Mesendoderm (in vitro differentiated cells): ENCODE measurements around the gene FBN2.

ENCODE experiments used
- DNase-seq: peaks from one replicate; pipeline ENCODE4 v3.0.0; 2013
- H2AK5ac ChIP-seq: 2 replicates; pipeline ENCODE4 v1.6.1; 2013; ENCODE audit warnings: low read length, inconsistent platforms
- H2BK120ac ChIP-seq: 2 replicates; pipeline ENCODE4 v1.6.1; 2013; ENCODE audit warnings: low read depth, mild to moderate bottlenecking, low read length, moderate library complexity, mixed read lengths
- H2BK15ac ChIP-seq: replicated peaks from 2 replicates; pipeline ENCODE4 v1.6.1; 2013; ENCODE audit warnings: low read depth, mild to moderate bottlenecking, moderate library complexity
- H2BK5ac ChIP-seq: 2 replicates; pipeline ENCODE4 v1.6.1; 2013; ENCODE audit warnings: low read length, inconsistent platforms
- H3K18ac ChIP-seq: 2 replicates; pipeline ENCODE4 v1.6.1; 2013; ENCODE audit warnings: mild to moderate bottlenecking, low read length, mixed read lengths
- H3K23ac ChIP-seq: one replicate; pipeline ENCODE4 v1.6.1; 2013; ENCODE audit warnings: low read length
- H3K27ac ChIP-seq: 2 replicates; pipeline ENCODE4 v1.5.1; 2013; ENCODE audit warnings: low read depth, mild to moderate bottlenecking, inconsistent platforms, low read length, moderate library complexity
- H3K27me3 ChIP-seq: 2 replicates; pipeline ENCODE4 v1.6.1; 2013; ENCODE audit warnings: low read length, control low read depth, mild to moderate bottlenecking, inconsistent platforms; ENCODE audit not compliant: insufficient read depth, poor library complexity
- H3K36me3 ChIP-seq: 2 replicates; pipeline ENCODE4 v1.6.1; 2013; ENCODE audit warnings: low read length, inconsistent platforms; ENCODE audit not compliant: control insufficient read depth, insufficient read depth
- H3K4ac ChIP-seq: one replicate; pipeline ENCODE4 v1.6.1; 2013; ENCODE audit warnings: low read depth, mild to moderate bottlenecking, low read length, moderate library complexity
- H3K4me1 ChIP-seq: 2 replicates; pipeline ENCODE4 v1.6.1; 2013; ENCODE audit warnings: low read depth, low read length, inconsistent platforms; ENCODE audit not compliant: control insufficient read depth
- H3K4me2 ChIP-seq: 2 replicates; pipeline ENCODE4 v1.6.1; 2013; ENCODE audit warnings: low read length
- H3K4me3 ChIP-seq: 2 replicates; pipeline ENCODE4 v1.5.1; 2013; ENCODE audit warnings: mild to moderate bottlenecking, low read length
- H3K56ac ChIP-seq: one replicate; pipeline ENCODE4 v1.6.1; 2013; ENCODE audit warnings: low read length
- H3K79me1 ChIP-seq: 2 replicates; pipeline ENCODE4 v1.6.1; 2013; ENCODE audit warnings: low read length, inconsistent platforms
- H3K79me2 ChIP-seq: 2 replicates; pipeline ENCODE4 v1.6.1; 2013; ENCODE audit warnings: mild to moderate bottlenecking, low read length; ENCODE audit not compliant: control insufficient read depth, insufficient read depth
- H3K9ac ChIP-seq: 2 replicates; pipeline ENCODE4 v1.6.1; 2013; ENCODE audit warnings: low read length, inconsistent platforms
- H4K5ac ChIP-seq: one replicate; pipeline ENCODE4 v1.6.1; 2013; ENCODE audit warnings: low read length
- H4K8ac ChIP-seq: one replicate; pipeline ENCODE4 v1.6.1; 2013; ENCODE audit warnings: low read depth, mild to moderate bottlenecking, control low read depth, low read length, moderate library complexity
- WGBS: extraction: QIAGEN DNeasy Blood & Tissue Kit; methylation state at CpG from one replicate; pipeline ENCODE4 v1.1.7; 2013; ENCODE audit warnings: low lambda C conversion rate, missing lambda C conversion rate; ENCODE audit not compliant: insufficient coverage; ENCODE audit errors: extremely low coverage; 5-methylcytosine and 5-hydroxymethylcytosine counted together

The FBN2 gene

DNA sequence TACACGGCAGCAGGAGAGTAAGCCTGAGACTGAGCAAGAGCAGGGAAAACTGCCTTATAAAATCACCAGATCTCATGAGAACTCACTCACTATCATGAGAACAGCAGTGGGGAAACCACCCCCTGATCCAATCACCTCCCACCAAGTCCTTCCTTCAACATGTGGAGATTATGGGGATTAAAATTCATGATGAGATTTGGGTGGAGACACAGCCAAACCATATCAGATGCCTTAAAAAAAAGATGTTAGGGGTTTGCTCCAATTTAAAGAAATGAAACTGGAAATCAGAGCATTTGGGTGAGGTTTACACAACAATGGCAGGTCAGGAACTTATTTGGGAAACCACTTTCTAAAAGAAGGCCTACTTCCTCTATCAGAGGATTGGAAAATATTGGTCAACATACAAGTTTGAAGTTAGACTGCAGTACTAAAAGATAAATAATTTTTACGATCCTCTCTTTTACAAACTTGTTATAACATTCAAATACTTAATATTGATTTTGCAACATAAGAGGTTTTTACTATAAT is 105.1 kb downstream of the FBN2 start:
- Histone ChIP-seq H3K4me2 (no peak overlapping the region), H3K36me3 (no peaks in the 10 kb centered on the region), H2AK5ac (no peak overlapping the region), H3K4ac (no peak overlapping the region), H3K23ac (no peak overlapping the region), H3K18ac (no peak overlapping the region), H3K9ac (no peak overlapping the region), H2BK15ac (no peak overlapping the region), H3K79me1 (peaks cover 3% of the 10 kb centered on the region), H2BK120ac (no peak overlapping the region), H3K4me3 (no peak overlapping the region), H3K27me3 (no peaks in the 10 kb centered on the region), H3K79me2 (no peaks in the 10 kb centered on the region), H3K4me1 (no peaks in the 10 kb centered on the region), H3K27ac (no peak overlapping the region), H2BK5ac (no peak overlapping the region), H3K56ac (no peak overlapping the region), H4K8ac (no peak overlapping the region), H4K5ac (no peak overlapping the region)
- no CpG with 5 or more reads among the region's 2 CpGs for WGBS
- DNase-seq = no peak

DNA sequence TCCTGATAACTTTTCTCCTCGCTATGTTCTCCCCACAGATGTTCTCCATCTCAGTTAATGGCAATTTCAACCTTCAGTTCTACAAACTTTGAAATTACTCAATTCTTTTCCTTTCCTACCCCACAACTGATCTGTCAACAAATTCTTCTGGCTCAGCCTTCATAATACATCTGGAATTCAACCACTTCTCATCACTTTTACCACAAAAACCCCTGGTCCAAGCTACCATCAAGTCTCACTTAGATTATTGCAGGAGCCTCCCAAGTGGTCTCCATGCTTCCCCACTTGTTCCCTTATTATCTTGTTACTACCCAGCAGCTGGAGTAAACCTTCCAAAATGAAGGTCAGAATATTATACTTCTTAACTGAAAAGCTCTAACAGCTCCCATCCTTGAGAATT is 110.1 kb downstream of the FBN2 start:
- Histone ChIP-seq H2BK5ac (no peak overlapping the region), H3K36me3 (peaks cover 2% of the 10 kb centered on the region), H2AK5ac (no peak overlapping the region), H2BK15ac (no peak overlapping the region), H3K27ac (no peak overlapping the region), H4K8ac (no peak overlapping the region), H3K79me2 (no peaks in the 10 kb centered on the region), H3K4me3 (no peak overlapping the region), H3K9ac (no peak overlapping the region), H3K79me1 (peaks cover 2% of the 10 kb centered on the region), H3K56ac (no peak overlapping the region), H2BK120ac (no peak overlapping the region), H3K4ac (no peak overlapping the region), H3K4me2 (no peak overlapping the region), H3K4me1 (no peaks in the 10 kb centered on the region), H3K18ac (no peak overlapping the region), H3K27me3 (no peaks in the 10 kb centered on the region), H3K23ac (no peak overlapping the region), H4K5ac (no peak overlapping the region)
- DNase-seq = no peak
- no CpG with 5 or more reads among the region's 1 CpG for WGBS

DNA sequence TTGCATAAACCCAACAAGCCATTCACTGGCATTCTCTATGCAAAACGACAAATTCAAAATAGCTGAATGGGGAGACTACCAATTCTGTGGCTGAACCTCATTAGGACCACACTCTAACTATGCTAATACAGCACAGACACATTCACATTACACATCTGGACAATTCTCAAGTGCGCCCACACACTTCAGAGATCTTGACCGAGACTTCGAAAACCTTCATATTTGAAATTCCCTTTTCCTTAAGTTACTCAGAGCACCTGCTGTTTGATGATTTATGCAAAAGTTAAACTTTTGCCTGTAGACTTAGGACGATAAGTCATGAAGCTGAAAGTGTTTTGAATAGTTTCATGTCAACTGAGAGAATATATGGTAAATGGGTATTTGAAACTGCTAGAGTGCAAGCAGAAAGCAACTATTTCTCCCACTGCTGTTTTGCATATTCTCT is 111.9 kb downstream of the FBN2 start:
- no peak overlapping the region for H4K5ac ChIP-seq
- WGBS = no CpG with 5 or more reads among the region's 5 CpGs
- H3K4me2 ChIP-seq = no peak overlapping the region
- H3K56ac ChIP-seq = no peak overlapping the region
- no peak overlapping the region for H3K18ac ChIP-seq
- no peak overlapping the region for H3K9ac ChIP-seq
- DNase-seq = no peak
- no peak overlapping the region for H2AK5ac ChIP-seq
- no peak overlapping the region for H2BK120ac ChIP-seq
- no peak overlapping the region for H3K23ac ChIP-seq
- no peak overlapping the region for H3K4ac ChIP-seq
- H3K27me3 ChIP-seq = no peaks in the 10 kb centered on the region
- H3K4me1 ChIP-seq = no peaks in the 10 kb centered on the region
- no peak overlapping the region for H3K4me3 ChIP-seq
- no peak overlapping the region for H3K27ac ChIP-seq
- no peak overlapping the region for H4K8ac ChIP-seq
- no peaks in the 10 kb centered on the region for H3K79me1 ChIP-seq
- H3K79me2 ChIP-seq = no peaks in the 10 kb centered on the region
- peaks cover 2% of the 10 kb centered on the region for H3K36me3 ChIP-seq
- no peak overlapping the region for H2BK15ac ChIP-seq
- H2BK5ac ChIP-seq = no peak overlapping the region

GRCh38 chr5:128424646-128425045 is 113.4 kb downstream of the FBN2 start:
- H3K79me2 ChIP-seq = no peaks in the 10 kb centered on the region
- H2BK5ac ChIP-seq = no peak overlapping the region
- no peak overlapping the region for H2BK120ac ChIP-seq
- H2AK5ac ChIP-seq = no peak overlapping the region
- no peak overlapping the region for H4K5ac ChIP-seq
- H3K79me1 ChIP-seq = no peaks in the 10 kb centered on the region
- H3K4ac ChIP-seq = no peak overlapping the region
- DNase-seq = no peak
- no peak overlapping the region for H3K9ac ChIP-seq
- no peaks in the 10 kb centered on the region for H3K4me1 ChIP-seq
- H3K27ac ChIP-seq = no peak overlapping the region
- no peaks in the 10 kb centered on the region for H3K27me3 ChIP-seq
- no peak overlapping the region for H3K4me3 ChIP-seq
- H3K23ac ChIP-seq = no peak overlapping the region
- H3K56ac ChIP-seq = no peak overlapping the region
- no peak overlapping the region for H4K8ac ChIP-seq
- H3K36me3 ChIP-seq = peaks cover 2% of the 10 kb centered on the region
- no peak overlapping the region for H3K4me2 ChIP-seq
- H3K18ac ChIP-seq = no peak overlapping the region
- H2BK15ac ChIP-seq = no peak overlapping the region

GRCh38 chr5:128422612-128423011 is 115.4 kb downstream of the FBN2 start:
- Histone ChIP-seq H3K4ac (no peak overlapping the region), H3K36me3 (peaks cover 2% of the 10 kb centered on the region), H3K27me3 (no peaks in the 10 kb centered on the region), H2BK15ac (no peak overlapping the region), H3K18ac (no peak overlapping the region), H3K56ac (no peak overlapping the region), H3K4me1 (no peaks in the 10 kb centered on the region), H4K8ac (no peak overlapping the region), H4K5ac (no peak overlapping the region), H3K79me2 (no peaks in the 10 kb centered on the region), H2BK5ac (no peak overlapping the region), H2BK120ac (no peak overlapping the region), H3K4me2 (no peak overlapping the region), H3K9ac (no peak overlapping the region), H3K27ac (no peak overlapping the region), H3K4me3 (no peak overlapping the region), H3K79me1 (no peaks in the 10 kb centered on the region), H3K23ac (no peak overlapping the region), H2AK5ac (no peak overlapping the region)
- no peak for DNase-seq

DNA sequence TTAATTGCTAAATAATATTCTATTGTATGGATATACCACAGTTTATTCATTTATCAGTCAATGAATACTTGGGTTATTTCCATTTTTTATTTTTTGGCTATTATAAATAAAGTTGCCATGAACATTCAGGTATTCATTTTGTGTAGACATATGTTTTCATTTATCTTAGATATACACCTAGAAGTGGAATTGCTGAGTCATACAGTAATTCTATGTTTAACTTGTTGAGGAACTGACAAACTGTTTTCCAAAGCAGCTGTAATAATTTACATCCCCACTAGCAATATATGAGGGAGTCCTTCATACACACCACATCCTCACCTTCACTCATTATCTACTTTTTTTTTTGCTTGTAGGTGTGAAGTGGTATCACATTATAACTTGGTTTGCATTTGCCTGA is 123.6 kb downstream of the FBN2 start:
- Histone ChIP-seq H2BK120ac (no peak overlapping the region), H3K79me2 (no peaks in the 10 kb centered on the region), H3K4me2 (no peak overlapping the region), H3K56ac (no peak overlapping the region), H3K23ac (no peak overlapping the region), H3K18ac (no peak overlapping the region), H3K9ac (no peak overlapping the region), H3K4ac (no peak overlapping the region), H2BK5ac (no peak overlapping the region), H3K27me3 (no peaks in the 10 kb centered on the region), H2BK15ac (no peak overlapping the region), H2AK5ac (no peak overlapping the region), H4K5ac (no peak overlapping the region), H3K4me1 (no peaks in the 10 kb centered on the region), H3K27ac (no peak overlapping the region), H3K79me1 (no peaks in the 10 kb centered on the region), H3K4me3 (no peak overlapping the region), H3K36me3 (no peaks in the 10 kb centered on the region), H4K8ac (no peak overlapping the region)
- no peak for DNase-seq
